K562 (cell line): ENCODE results near the gene TMC5. TPM values are rescaled to one million over a fixed set of nuclear protein-coding genes. Genes with fewer than 3 reads are reported as not detected.

Experiments used
- COPS2 ChIP-seq: fragments of 450-650 bp; conservative IDR thresholded peaks from 2 replicates; pipeline ENCODE4 v1.6.1; 2016; ENCODE audit warnings: mild to moderate bottlenecking, moderate library complexity
- CTBP1 ChIP-seq: fragments of 450-650 bp; IDR thresholded peaks from 2 replicates; pipeline ENCODE4 v1.6.1; 2016; ENCODE audit warnings: borderline replicate concordance
- ERF ChIP-seq: fragments of 450-650 bp; formaldehyde crosslinking; IDR thresholded peaks from 2 replicates; pipeline ENCODE4 v1.4.0; 2020; ENCODE audit warnings: mild to moderate bottlenecking, mixed read lengths
- HDAC8 ChIP-seq: fragments of 450-650 bp; IDR thresholded peaks from 2 replicates; pipeline ENCODE4 v1.6.1; 2016; ENCODE audit warnings: mild to moderate bottlenecking, missing genetic modification characterization, moderate library complexity, missing compliant biosample characterization
- HNRNPK ChIP-seq: fragments of 200-400 bp; formaldehyde crosslinking; IDR thresholded peaks from one replicate; pipeline ENCODE4 v1.6.1; 2018; ENCODE audit warnings: mild to moderate bottlenecking, low read depth, low read length; ENCODE audit not compliant: poor library complexity, severe bottlenecking
- KLF16 ChIP-seq: IDR thresholded peaks from 2 replicates; pipeline ENCODE4 v1.6.1; 2016; ENCODE audit warnings: antibody characterized with exemption
- MAFG ChIP-seq: fragments of 450-650 bp; conservative IDR thresholded peaks from 2 replicates; pipeline ENCODE4 v1.6.1; 2016; ENCODE audit warnings: missing genetic modification characterization, missing compliant biosample characterization
- POLR2H ChIP-seq: IDR thresholded peaks from 2 replicates; pipeline ENCODE4 v1.6.1; 2016; ENCODE audit warnings: missing genetic modification characterization, low read depth, mild to moderate bottlenecking, control low read depth, missing compliant biosample characterization, moderate library complexity
- RFX1 ChIP-seq: fragments of 450-650 bp; IDR thresholded peaks from 2 replicates; pipeline ENCODE4 v1.6.1; 2016; ENCODE audit warnings: mild to moderate bottlenecking, moderate library complexity
- SREBF2 ChIP-seq: sonication (generic); formaldehyde crosslinking; IDR thresholded peaks from 2 replicates; pipeline ENCODE4 v1.4.0; 2020; ENCODE audit warnings: mild to moderate bottlenecking, missing genetic modification reagents
- SRSF3 ChIP-seq: fragments of 200-400 bp; formaldehyde crosslinking; IDR thresholded peaks from 2 replicates; pipeline ENCODE4 v1.6.1; 2016; ENCODE audit warnings: mild to moderate bottlenecking, low read length, moderate library complexity; ENCODE audit not compliant: insufficient read depth
- ZFPM2 ChIP-seq: fragments of 250-450 bp; sonication (Bioruptor Pico); IDR thresholded peaks from 2 replicates; pipeline ENCODE4 v1.5.1; 2022; ENCODE audit warnings: mild to moderate bottlenecking
- ZKSCAN8 ChIP-seq: fragments of 200-800 bp; sonication (Bioruptor generic); IDR thresholded peaks from 2 replicates; pipeline ENCODE4 v1.6.1; 2016; ENCODE audit warnings: missing genetic modification characterization, missing compliant biosample characterization
- ZNF12 ChIP-seq: sonication (generic); formaldehyde crosslinking; IDR thresholded peaks from 2 replicates; pipeline ENCODE4 v1.4.0; 2020; ENCODE audit warnings: mild to moderate bottlenecking, missing genetic modification reagents
- ZNF253 ChIP-seq: fragments of 250-450 bp; sonication (Bioruptor Pico); conservative IDR thresholded peaks from 2 replicates; pipeline ENCODE4 v1.6.1; 2021; ENCODE audit warnings: mild to moderate bottlenecking
- ZNF408 ChIP-seq: fragments of 250-450 bp; sonication (Bioruptor Pico); IDR thresholded peaks from 2 replicates; pipeline ENCODE4 v1.4.0; 2020; ENCODE audit warnings: low read depth, mild to moderate bottlenecking, moderate library complexity
- ZZZ3 ChIP-seq: fragments of 450-650 bp; IDR thresholded peaks from 2 replicates; pipeline ENCODE4 v1.6.1; 2016; ENCODE audit warnings: antibody characterized with exemption, mild to moderate bottlenecking, moderate library complexity
- polyA plus RNA-seq, 8 experiments: library from polyadenylated mRNA; depleted of rRNA in 4 of 8; stranded (reverse) in 5 of 8; unstranded in 3 of 8; fragments of >200 nt; fragmentation: Nextera tagmentation in 2 of 8; fragmentation: Illumina TruSeq in 1 of 8; extraction: Ambion mirVana in 2 of 8; extraction: Trizol in 1 of 8; gene quantifications; 2 replicates each; pipeline versions ENCODE4 v1.2.1 to v1.2.3, GENCODE V29; 2011 to 2014; ENCODE audit warnings: inconsistent platforms in 1 of 8, missing spikeins in 1 of 8
- total RNA-seq, 7 experiments: library from RNA; depleted of rRNA in 6 of 7; stranded (reverse); fragments of >200 nt in 6 of 7; fragmentation: Illumina TruSeq in 2 of 7; extraction: Trizol in 2 of 7; gene quantifications; 2 replicates each; pipeline versions ENCODE4 v1.2.1 to v1.2.3, GENCODE V29; 2011 to 2021; ENCODE audit warnings: low replicate concordance in 1 of 7
- TF ChIP-seq, protein P1 (sequence below), 2 experiments: IDR thresholded peaks; 2 replicates each; pipeline ENCODE4 v1.6.1; 2012; ENCODE audit warnings: improper control_type of control experiment in 2 of 2, low read depth in 2 of 2, low read length in 2 of 2, borderline replicate concordance in 1 of 2
- TF ChIP-seq, protein P2 (sequence below): IDR thresholded peaks from 2 replicates; pipeline ENCODE4 v1.6.1; 2012; ENCODE audit warnings: low read depth, low read length, improper control_type of control experiment, borderline replicate concordance
- TF ChIP-seq, protein P3 (sequence below): fragments of 450-650 bp; IDR thresholded peaks from 2 replicates; pipeline ENCODE4 v1.6.1; 2016; ENCODE audit warnings: borderline replicate concordance

TMC5 gene
- total and polyA plus RNA-seq, 9 of the 15 experiments (the other 6 are each of a cell fraction or from before 2014, with no cell fraction given): 0.83 to 2.6 (median 1.6) TPM

DNA sequence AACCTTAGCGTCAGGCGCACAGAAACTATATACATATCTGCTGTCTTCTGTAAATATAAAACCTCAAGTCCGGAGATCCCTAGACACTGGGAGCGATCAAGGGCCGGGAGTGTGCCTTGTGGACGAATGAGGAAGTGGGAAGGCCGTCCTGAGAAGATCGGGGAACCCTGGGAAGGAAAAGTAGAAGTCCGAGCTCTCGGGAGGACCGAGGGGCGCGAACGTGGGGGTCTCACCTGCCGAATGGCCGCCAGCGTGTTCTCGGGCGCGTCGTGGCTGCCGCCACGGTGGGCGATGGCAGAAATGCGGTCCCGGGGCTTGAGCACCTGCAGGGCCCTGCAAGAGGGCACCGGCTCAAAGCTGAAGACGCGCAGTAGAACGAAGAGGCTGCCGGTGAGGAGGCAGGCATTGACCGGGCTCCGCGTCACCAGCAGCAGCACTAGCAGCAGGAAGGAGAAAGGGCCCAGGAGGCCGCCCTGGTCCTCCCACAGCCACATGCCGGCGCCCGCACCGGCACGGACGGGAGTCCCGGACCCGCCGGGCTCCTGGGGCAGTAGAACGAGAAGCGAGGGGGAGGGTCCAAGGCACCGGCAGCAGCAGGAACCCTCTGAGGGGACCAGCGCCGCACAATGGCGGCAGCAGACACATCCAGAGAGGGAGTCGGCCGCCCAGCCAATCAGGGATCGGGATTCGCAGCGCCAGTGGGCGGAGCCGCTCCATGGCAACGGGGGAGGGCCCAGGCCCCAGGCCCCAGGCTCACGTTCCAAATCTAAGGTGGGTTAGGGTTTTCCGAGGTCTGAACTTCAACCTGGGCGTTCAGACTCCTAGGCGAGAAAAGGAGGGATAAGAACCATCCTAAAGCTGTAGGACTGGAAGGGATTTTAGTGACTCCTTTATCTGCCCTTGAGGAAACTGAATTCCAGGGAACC lies 104.1 kb downstream of the TMC5 start, which contains the start of gene GDE1 (continued):
- TF ChIP-seq MAFG (tag): no peak
- no peak for TF ChIP-seq SREBF2 (CRISPR knock-in tag)
- TF ChIP-seq ZZZ3: no peak
- TF ChIP-seq KLF16: no peak
- TF ChIP-seq, protein P1, sequence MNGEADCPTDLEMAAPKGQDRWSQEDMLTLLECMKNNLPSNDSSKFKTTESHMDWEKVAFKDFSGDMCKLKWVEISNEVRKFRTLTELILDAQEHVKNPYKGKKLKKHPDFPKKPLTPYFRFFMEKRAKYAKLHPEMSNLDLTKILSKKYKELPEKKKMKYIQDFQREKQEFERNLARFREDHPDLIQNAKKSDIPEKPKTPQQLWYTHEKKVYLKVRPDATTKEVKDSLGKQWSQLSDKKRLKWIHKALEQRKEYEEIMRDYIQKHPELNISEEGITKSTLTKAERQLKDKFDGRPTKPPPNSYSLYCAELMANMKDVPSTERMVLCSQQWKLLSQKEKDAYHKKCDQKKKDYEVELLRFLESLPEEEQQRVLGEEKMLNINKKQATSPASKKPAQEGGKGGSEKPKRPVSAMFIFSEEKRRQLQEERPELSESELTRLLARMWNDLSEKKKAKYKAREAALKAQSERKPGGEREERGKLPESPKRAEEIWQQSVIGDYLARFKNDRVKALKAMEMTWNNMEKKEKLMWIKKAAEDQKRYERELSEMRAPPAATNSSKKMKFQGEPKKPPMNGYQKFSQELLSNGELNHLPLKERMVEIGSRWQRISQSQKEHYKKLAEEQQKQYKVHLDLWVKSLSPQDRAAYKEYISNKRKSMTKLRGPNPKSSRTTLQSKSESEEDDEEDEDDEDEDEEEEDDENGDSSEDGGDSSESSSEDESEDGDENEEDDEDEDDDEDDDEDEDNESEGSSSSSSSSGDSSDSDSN (IDR thresholded peaks at IDR 0.05; ENCODE audit: borderline replicate concordance in 1 of 2, low read depth in 2 of 2, low read length in 2 of 2): 0 out of 4 replicates have a peak, but pooled peaks have one; percentile 23 to 60
- TF ChIP-seq SRSF3: no peak
- TF ChIP-seq COPS2: no peak
- no peak for TF ChIP-seq ZNF12 (CRISPR knock-in tag)
- TF ChIP-seq ZNF253: no peak
- no peak for TF ChIP-seq ZFPM2 (CRISPR knock-in tag)
- 0 out of 2 replicates have a peak, but pooled peaks have one; percentile 15 for TF ChIP-seq ERF (CRISPR knock-in tag)
- TF ChIP-seq, protein P2, sequence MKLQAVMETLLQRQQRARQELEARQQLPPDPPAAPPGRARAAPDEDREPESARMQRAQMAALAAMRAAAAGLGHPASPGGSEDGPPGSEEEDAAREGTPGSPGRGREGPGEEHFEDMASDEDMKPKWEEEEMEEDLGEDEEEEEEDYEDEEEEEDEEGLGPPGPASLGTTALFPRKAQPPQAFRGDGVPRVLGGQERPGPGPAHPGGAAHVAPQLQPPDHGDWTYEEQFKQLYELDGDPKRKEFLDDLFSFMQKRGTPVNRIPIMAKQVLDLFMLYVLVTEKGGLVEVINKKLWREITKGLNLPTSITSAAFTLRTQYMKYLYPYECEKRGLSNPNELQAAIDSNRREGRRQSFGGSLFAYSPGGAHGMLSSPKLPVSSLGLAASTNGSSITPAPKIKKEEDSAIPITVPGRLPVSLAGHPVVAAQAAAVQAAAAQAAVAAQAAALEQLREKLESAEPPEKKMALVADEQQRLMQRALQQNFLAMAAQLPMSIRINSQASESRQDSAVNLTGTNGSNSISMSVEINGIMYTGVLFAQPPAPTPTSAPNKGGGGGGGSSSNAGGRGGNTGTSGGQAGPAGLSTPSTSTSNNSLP: no peak
- no peak for TF ChIP-seq ZNF408 (CRISPR knock-in tag)
- no peak for TF ChIP-seq HDAC8 (tag)
- peak; percentile 80; the same call in 1 of the 2 replicates for TF ChIP-seq CTBP1
- TF ChIP-seq POLR2H (tag): no peak
- TF ChIP-seq, protein P3, sequence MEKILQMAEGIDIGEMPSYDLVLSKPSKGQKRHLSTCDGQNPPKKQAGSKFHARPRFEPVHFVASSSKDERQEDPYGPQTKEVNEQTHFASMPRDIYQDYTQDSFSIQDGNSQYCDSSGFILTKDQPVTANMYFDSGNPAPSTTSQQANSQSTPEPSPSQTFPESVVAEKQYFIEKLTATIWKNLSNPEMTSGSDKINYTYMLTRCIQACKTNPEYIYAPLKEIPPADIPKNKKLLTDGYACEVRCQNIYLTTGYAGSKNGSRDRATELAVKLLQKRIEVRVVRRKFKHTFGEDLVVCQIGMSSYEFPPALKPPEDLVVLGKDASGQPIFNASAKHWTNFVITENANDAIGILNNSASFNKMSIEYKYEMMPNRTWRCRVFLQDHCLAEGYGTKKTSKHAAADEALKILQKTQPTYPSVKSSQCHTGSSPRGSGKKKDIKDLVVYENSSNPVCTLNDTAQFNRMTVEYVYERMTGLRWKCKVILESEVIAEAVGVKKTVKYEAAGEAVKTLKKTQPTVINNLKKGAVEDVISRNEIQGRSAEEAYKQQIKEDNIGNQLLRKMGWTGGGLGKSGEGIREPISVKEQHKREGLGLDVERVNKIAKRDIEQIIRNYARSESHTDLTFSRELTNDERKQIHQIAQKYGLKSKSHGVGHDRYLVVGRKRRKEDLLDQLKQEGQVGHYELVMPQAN: no peak
- no peak for TF ChIP-seq HNRNPK
- no peak for TF ChIP-seq ZKSCAN8 (CRISPR knock-in tag)
- peak; percentile 94 for TF ChIP-seq RFX1
